Astrocyte of the cerebellum (primary cell): Measurements from ENCODE around the gene CLTA.
A peak's percentile ranks its signal among the peaks of the same experiment; 100 is the strongest.
"Not testable (repeated sequence)": the region's sequence is repeated elsewhere in the genome, so short reads cannot be mapped to it uniquely, and the experiment has no call there.

Experiments
- DNase-seq: peaks from one replicate; pipeline ENCODE4 v3.0.0-alpha.2; 2011; ENCODE audit warnings: low read depth
- H3K4me3 ChIP-seq: 2 replicates; pipeline ENCODE4 v1.5.1; 2011; ENCODE audit warnings: mild to moderate bottlenecking, low read depth, low read length, moderate library complexity
- in situ Hi-C: cut with HindIII; loops from 2 replicates; pipeline ENCODE4 v1.10.0; 2017; ENCODE audit warnings: low sequenced_read_pairs
- TF ChIP-seq, protein P1 (sequence below): IDR thresholded peaks from 2 replicates; pipeline ENCODE4 v1.5.1; 2012; ENCODE audit warnings: low read length, low read depth, moderate library complexity, mild to moderate bottlenecking; ENCODE audit errors: missing control alignments

CLTA gene

DNA sequence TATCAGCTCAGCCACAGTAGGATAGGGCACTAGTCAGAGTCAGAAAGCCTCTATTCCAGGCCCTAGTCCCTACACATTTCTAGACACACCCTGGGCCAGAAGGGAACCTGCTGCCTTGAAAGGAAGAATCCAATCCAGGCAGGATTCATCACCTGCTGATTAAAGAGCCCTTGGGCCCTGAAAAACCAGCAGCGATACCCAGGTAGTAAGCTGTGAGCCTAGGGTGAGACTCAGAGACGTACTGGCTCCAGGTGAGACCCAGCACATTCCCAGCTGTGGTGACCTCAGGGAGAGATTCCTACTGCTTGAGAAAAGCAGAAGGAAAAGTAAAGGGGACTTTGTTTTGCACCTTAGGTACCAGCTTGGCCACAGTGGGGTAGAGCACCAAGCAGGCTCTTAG is 16.9 kb upstream of the CLTA start:
- in situ Hi-C loops: no loop called here
- H3K4me3 ChIP-seq: no peak overlapping the region
- TF ChIP-seq, protein P1, sequence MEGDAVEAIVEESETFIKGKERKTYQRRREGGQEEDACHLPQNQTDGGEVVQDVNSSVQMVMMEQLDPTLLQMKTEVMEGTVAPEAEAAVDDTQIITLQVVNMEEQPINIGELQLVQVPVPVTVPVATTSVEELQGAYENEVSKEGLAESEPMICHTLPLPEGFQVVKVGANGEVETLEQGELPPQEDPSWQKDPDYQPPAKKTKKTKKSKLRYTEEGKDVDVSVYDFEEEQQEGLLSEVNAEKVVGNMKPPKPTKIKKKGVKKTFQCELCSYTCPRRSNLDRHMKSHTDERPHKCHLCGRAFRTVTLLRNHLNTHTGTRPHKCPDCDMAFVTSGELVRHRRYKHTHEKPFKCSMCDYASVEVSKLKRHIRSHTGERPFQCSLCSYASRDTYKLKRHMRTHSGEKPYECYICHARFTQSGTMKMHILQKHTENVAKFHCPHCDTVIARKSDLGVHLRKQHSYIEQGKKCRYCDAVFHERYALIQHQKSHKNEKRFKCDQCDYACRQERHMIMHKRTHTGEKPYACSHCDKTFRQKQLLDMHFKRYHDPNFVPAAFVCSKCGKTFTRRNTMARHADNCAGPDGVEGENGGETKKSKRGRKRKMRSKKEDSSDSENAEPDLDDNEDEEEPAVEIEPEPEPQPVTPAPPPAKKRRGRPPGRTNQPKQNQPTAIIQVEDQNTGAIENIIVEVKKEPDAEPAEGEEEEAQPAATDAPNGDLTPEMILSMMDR: no peak
- DNase-seq: no peak

DNA sequence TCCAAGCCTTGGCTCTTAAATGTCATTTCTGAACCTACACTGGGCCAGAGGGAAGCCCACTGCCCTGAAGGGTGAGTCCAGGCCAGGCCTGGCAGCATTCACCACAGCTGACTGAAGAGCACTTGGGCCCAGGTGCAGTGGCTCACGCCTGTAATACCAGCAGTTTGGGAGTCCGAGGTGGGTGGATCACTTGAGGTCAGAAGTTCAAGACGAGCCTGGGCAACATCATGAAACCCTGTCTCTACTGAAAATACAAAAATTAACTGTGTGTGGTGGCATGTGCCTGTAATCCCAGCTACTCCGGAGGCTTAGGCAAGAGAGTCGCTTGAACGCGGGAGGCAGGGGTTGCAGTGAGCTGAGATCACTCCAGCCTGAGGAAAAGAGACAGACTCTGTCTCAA is 16.4 kb upstream of the CLTA start:
- no peak overlapping the region for H3K4me3 ChIP-seq
- TF ChIP-seq, protein P1: no peak
- in situ Hi-C loops: no loop called here
- DNase-seq: no peak

DNA sequence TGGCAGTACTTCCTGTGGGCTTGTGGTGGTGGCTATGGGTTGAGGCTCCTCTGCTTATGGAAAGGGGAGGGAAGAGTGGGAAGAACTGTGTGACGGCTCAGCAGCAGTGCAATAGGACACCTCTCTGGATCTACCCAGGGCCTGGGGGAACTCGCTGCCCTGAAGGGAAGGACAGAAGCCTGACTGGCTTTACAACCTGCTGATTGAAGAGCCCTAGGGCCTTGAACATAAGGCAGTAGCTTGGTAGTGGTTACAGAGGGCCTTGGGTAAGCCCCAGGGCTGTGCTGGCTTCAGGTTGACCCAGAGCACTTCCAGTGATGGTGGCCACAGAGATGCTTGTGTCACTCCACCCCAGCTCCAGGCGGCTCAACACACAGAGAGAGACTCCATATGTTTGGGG is 16.0 kb upstream of the CLTA start:
- in situ Hi-C loops: no loop called here
- H3K4me3 ChIP-seq: no peak overlapping the region
- DNase-seq: no peak
- TF ChIP-seq, protein P1: no peak

DNA sequence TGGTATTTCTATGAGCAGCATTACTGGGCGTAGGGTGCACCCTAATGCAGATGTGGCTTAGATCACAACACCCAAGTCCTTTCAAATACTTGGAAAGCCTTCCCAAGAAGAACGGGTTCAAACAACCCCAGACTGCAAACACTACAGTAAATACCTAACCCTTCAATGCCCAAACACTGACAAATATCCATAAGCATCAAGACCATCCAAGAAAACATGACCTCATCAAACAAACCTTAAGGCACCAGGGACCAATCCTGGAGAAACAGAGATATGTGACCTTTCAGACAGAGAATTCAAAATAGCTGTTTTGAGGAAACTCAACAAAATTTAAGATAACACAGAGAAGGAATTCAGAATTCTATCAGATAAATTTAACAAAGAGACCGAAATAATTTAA is 15.5 kb upstream of the CLTA start:
- DNase-seq, H3K4me3 ChIP-seq, in situ Hi-C loops: not testable (repeated sequence)

DNA sequence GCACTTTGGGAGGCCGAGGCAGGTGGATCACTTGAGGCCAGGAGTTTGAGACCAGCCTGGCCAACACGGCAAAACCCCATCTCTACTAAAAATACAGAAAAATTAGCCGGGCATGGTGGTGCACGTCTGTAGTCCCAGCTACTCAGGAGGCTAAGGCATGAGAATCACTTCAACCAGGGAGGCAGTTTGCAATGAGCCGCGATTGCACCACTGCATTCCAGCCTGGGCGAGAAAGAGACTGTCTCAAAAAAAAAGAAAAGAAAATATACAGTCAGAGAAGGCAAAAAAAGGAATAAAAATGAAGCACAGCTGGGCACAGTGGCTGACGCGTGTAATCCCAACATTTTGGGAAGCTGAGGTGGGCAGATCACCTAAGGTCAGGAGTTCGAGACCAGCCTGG is 14.2 kb upstream of the CLTA start:
- H3K4me3 ChIP-seq, in situ Hi-C loops, DNase-seq: not testable (repeated sequence)

DNA sequence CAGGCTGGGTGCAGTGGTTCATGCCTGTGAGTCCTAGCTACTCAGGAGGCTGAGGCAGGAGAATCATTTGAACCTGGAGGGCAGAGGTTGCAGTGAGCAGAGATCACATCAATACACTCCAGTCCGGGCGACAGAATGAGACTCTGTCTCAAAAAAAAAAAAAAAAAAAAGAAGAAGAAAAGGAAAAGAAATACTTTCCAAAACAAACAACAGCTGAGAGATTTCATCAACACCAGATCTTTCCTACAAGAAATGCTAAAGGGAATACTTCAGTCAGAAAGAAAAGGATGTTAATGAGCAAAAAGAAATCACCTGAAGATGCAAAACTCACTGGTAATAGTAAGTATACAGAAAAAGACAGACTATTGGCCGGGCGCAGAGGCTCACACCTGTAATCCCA is 13.2 kb upstream of the CLTA start:
- TF ChIP-seq, protein P1: no peak
- in situ Hi-C loops: no loop called here
- no peak overlapping the region for H3K4me3 ChIP-seq
- DNase-seq: no peak

DNA sequence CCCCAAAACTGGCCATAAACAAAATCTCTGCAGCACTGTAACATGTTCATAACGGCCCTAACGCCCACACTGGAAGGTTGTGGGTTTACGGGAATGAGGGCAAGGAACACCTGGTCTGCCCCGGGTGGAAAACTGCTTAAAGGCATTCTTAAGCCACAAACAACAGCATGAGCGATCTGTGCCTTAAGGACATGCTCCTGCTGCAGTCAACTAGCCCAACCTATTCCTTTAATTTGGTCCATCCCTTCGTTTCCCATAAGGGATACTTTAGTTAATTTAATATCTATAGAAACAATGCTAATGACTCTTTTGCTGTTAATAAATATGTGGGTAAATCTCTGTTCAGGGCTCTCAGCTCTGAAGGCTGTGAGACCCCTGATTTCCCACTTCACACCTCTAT is 10.5 kb upstream of the CLTA start:
- DNase-seq, H3K4me3 ChIP-seq: not testable (repeated sequence)
- in situ Hi-C loops: loop anchor here (10.0 kb wide), 1 partner anchor 155 kb away; no protein-coding TSS in a partner anchor

DNA sequence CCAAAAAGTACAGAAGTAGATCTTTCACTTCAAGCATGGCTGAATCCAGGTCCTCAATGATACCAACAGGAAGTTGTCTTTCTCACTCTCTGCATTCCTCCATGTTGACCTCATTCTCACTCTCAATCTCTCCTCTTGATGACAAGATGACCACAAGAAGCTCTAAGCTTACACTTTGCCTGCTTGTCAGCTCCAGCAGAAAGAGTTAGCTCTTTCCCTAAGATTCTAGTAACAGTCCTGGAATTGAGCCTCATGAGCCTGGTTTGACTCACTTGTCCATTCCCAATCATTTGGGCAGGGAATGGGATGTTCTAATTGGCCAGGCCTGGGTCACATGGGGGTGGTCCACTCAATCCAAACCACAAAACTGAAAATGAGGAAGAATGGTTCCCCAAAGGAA is 3.3 kb upstream of the CLTA start:
- in situ Hi-C loops: loop anchor here (10.0 kb wide), 1 partner anchor 163 kb away; no protein-coding TSS in a partner anchor
- H3K4me3 ChIP-seq: no peak overlapping the region
- DNase-seq: peak; percentile 26
- TF ChIP-seq, protein P1: no peak
